Head of caudate nucleus (tissue), 42 donors: Measurements from ENCODE around the gene AP3B2.
"Not testable (repeated sequence)": the region's sequence is repeated elsewhere in the genome, so short reads cannot be mapped to it uniquely, and the experiment has no call there.

ENCODE experiments used
- DNase-seq, 42 donors: peaks; one replicate each; pipeline versions ENCODE4 v3.0.0 to v3.0.0-alpha.2; 2020 to 2021; ENCODE audit warnings: mixed read lengths in 7 of 42
- intact Hi-C: fragments of 100-400 bp; cut with DNase I; formaldehyde crosslinking; loops from one replicate; pipeline ENCODE4 v1.15.0; 2022

Gene AP3B2

GRCh38 chr15:82705856-82706255, 3.8 kb downstream of the AP3B2 start:
- DNase-seq, intact Hi-C loops: not testable (repeated sequence)

GRCh38 chr15:82699726-82700125, 9.9 kb downstream of the AP3B2 start:
- intact Hi-C loops, result no loop called here
- peak in 1 of 42 donors; percentile 23 for DNase-seq

GRCh38 chr15:82698711-82699345, 10.8 kb downstream of the AP3B2 start:
- DNase-seq, result no peak
- intact Hi-C loops, result no loop called here

GRCh38 chr15:82697735-82698407, 11.8 kb downstream of the AP3B2 start:
- no peak for DNase-seq
- intact Hi-C loops, result no loop called here

GRCh38 chr15:82692171-82692570, 17.5 kb downstream of the AP3B2 start:
- intact Hi-C loops, result no loop called here
- no peak for DNase-seq

- intact Hi-C loops, result no loop called here
- DNase-seq, result peak in 1 of 42 donors; percentile 9
These were observed 20.5 kb downstream of the AP3B2 start for GRCh38 chr15:82689147-82689546.

- intact Hi-C loops, result no loop called here
These were observed 21.0 kb downstream of the AP3B2 start for GRCh38 chr15:82688691-82689090.

GRCh38 chr15:82681371-82681770, 28.3 kb downstream of the AP3B2 start:
- intact Hi-C loops, result no loop called here
- no peak for DNase-seq

More at GRCh38 chr15:82688691-82689090, 21.0 kb downstream of the AP3B2 start:
- DNase-seq, result peak in 1 of 42 donors; percentile 8

GRCh38 chr15:82680200-82681102, 29.2 kb downstream of the AP3B2 start:
- intact Hi-C loops, result no loop called here

GRCh38 chr15:82679626-82680199, 30.0 kb downstream of the AP3B2 start:
- no peak for DNase-seq
- intact Hi-C loops, result no loop called here

More at GRCh38 chr15:82680200-82681102, 29.2 kb downstream of the AP3B2 start:
- DNase-seq, result peak in 14 of 42 donors; percentile 10 to 56 (median 30)

GRCh38 chr15:82677720-82678323, 31.9 kb downstream of the AP3B2 start:
- no peak for DNase-seq
- intact Hi-C loops, result no loop called here

GRCh38 chr15:82674873-82675272, 34.8 kb downstream of the AP3B2 start:
- intact Hi-C loops, result no loop called here
- peak in 2 of 42 donors; percentile 14 to 16 for DNase-seq

- DNase-seq, result no peak
- intact Hi-C loops, result no loop called here
These were observed 39.0 kb downstream of the AP3B2 start for GRCh38 chr15:82670699-82671098.

- intact Hi-C loops, result no loop called here
- DNase-seq, result peak in 1 of 42 donors; percentile 3
These were observed 43.1 kb downstream of the AP3B2 start for GRCh38 chr15:82666606-82667005.

GRCh38 chr15:82664021-82664420, 45.7 kb downstream of the AP3B2 start:
- intact Hi-C loops, result no loop called here
- DNase-seq, result peak in 1 of 42 donors; percentile 15

GRCh38 chr15:82663186-82663600, 46.5 kb downstream of the AP3B2 start:
- peak in 7 of 42 donors; percentile 16 to 68 (median 50) for DNase-seq
- intact Hi-C loops, result no loop called here

GRCh38 chr15:82662641-82663040, 47.0 kb downstream of the AP3B2 start:
- intact Hi-C loops, result no loop called here
- no peak for DNase-seq

- intact Hi-C loops, result no loop called here
These were observed 49.3 kb downstream of the AP3B2 start for GRCh38 chr15:82660378-82660777.

More at GRCh38 chr15:82660378-82660777, 49.3 kb downstream of the AP3B2 start:
- DNase-seq, result no peak
